GM10266 (cell line): ENCODE data around the gene PRRX2.

Experiments used
- DNase-seq: peaks from one replicate; pipeline ENCODE4 v3.0.0; 2012; ENCODE audit errors: extremely low spot score
- TF ChIP-seq, protein P1 (sequence below): IDR thresholded peaks from 2 replicates; pipeline ENCODE4 v1.5.1; 2012; ENCODE audit warnings: mild to moderate bottlenecking, low read depth; ENCODE audit not compliant: control insufficient read depth, insufficient read depth; ENCODE audit errors: missing control alignments

The PRRX2 gene

DNA sequence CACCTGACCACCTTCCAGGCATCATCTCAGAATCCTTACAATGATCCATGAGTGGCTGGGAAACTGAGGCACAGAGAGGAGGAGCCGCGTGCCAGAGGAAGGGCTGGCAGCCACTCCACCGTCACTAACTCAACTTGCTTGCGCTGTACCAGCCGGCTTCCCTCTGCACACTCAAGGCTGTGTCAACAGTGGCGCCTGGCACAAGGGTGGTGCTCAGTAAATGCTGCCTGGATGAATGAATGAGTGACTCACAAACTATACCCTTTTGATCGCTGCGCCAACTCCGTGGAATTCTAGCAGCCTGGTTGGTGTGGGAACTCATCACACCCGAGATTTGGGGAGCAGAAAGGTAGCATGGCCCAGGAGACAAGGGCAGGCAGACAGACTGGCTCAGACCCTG, 21.9 kb downstream of the PRRX2 start:
- TF ChIP-seq, protein P1, sequence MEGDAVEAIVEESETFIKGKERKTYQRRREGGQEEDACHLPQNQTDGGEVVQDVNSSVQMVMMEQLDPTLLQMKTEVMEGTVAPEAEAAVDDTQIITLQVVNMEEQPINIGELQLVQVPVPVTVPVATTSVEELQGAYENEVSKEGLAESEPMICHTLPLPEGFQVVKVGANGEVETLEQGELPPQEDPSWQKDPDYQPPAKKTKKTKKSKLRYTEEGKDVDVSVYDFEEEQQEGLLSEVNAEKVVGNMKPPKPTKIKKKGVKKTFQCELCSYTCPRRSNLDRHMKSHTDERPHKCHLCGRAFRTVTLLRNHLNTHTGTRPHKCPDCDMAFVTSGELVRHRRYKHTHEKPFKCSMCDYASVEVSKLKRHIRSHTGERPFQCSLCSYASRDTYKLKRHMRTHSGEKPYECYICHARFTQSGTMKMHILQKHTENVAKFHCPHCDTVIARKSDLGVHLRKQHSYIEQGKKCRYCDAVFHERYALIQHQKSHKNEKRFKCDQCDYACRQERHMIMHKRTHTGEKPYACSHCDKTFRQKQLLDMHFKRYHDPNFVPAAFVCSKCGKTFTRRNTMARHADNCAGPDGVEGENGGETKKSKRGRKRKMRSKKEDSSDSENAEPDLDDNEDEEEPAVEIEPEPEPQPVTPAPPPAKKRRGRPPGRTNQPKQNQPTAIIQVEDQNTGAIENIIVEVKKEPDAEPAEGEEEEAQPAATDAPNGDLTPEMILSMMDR, result no peak
- no peak for DNase-seq

DNA sequence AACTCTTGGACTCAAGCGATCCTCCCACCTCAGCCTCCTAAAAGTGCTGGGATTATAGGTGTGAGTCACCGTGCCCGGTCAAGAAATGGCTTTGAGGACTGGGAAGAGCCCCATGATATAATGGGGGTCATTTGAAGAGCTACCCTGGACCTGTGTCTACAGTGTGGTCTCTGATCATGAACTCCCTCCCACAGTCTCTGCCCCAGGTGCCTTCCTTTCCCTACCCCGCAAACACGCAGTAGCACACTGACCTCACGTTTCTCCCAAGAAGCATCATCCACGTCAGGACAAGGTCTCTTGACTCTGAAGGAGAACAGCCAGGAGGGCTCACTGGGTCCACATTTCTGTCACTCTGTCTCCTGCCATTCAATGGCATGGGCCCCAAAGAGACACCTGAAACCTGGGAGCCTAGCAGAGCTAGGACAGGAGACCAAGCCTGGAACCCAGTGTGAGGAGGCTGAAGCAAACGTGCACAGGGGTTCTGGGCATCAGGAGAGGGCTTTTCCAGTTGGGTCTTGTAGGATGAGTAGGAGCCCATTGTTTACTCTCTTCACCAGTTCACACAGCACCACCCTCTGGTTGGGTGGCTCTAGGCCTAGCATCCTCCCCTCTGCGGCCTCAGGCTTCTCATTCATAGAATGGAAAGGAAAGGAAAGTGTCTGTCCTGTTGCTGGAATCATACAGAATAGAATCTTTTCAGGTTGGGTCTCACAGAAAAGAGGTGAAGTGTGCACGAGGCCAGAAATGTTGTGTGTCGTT, 23.0 kb downstream of the PRRX2 start:
- no peak for DNase-seq
- TF ChIP-seq, protein P1, result no peak

DNA sequence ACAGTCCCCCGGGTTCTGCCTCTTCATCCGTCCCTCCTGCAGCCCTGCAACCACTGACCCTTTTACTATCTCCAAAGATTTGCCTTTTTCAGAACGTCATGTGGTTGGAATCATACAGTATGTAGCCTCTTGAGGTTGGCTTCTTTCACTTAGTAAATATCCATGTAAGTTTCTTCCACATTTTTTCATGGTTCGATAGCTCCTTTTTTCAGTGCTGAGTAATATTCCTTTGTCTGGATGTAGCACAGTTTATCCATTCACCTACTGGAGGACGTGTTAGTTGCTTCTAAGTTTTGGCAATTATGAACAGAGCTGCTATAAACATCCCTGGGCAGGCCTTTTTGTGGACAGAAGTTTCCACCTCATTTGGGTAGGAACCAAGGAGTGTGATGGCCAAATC, 27.1 kb downstream of the PRRX2 start:
- DNase-seq, result no peak

DNA sequence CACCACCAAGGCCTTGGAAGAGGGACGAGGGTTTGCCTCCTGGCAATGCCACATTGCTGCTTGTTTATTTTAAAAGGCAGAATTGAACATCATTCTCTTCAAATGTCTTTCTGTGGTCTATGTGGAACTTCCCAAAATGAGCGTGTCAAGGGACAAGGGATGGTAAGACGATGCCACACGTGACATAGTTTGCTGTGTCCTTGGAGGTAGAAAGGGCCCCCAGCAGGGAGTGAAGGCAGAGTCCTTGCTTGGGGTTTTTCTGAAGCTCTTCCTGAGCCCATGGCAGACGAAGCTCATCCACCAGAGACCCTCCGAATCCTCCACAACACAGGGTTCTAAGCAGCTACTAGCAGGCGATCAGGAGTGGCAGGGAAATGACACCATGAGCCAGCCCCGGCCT, 28.3 kb downstream of the PRRX2 start:
- no peak for DNase-seq

More for the DNA sequence above, 27.1 kb downstream of the PRRX2 start:
- TF ChIP-seq, protein P1, result no peak

DNA sequence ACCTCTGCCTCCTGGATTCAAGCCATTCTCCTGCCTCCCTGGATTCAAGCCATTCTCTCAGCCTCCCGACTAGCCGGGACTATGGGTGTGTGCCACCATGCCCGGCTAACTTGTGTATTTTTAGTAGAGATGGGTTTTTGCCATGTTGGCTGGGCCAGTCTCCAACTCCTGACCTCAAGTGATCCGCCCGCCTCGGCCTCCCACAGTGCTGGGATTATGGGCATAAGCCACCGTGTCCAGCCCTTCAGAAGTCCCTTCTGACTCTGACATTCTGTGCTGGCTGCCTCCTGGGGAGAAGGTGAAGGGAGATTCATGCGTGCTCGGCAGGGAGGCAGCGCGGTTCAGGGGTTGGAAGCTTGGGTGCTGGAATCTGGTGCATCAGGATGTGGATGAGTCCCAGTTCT, 28.8 kb downstream of the PRRX2 start:
- TF ChIP-seq, protein P1, result no peak
- no peak for DNase-seq

More for the DNA sequence above, 28.3 kb downstream of the PRRX2 start:
- TF ChIP-seq, protein P1, result no peak

DNA sequence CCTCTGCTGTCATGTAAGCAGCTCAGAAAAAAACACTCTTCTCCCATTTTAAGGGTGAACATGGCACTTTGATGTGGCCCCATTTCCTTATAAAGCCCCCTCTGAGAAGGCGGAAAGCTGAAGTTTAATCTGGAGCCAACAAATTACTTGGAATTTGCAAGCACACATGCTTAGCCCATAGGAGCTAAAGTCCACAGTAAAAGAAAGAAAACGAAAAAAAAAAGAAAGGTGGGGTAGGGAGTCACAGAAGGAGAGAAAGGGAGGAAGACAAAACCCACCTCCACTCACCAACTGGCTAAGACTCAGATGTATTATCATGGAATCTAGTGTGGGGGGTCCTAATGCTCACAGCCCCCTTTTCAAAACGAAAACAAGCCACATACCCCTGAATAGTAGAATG, 30.4 kb downstream of the PRRX2 start:
- TF ChIP-seq, protein P1, result no peak
- no peak for DNase-seq

DNA sequence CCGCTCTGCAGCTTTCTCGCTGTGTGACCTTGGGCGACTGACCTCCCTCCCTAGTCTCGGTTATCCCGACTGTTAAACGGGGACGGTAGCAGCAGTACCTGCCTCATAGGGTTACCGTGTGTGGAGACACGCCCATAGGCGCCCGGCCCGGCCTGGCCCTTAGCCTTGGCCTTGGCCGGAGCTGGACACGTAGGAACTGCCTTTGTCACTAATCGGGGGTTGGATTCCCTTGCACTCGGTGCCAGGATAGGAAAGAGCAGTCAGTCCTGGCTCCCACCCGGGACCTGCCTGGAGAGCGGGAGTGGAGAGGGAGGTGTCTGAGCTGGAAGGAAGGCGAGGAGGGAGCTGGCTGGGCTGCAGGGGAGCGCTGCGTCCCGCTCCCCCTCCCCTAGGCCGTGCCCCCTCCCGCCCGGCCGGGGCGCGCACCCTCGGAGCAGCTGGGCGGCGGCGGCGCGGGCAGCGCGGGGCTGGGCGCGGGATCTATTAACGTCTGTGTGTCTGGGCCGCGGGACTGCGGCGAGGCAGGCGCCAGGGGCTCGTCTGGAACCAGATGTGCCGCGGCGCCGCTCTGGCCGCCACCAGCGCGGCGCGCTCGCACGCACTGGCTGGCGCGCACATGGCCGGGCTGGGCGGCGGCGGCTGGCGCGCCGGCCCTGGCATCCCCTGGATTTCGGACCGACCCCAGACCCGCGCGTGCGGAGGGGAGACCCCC, 31.7 kb downstream of the PRRX2 start:
- no peak for DNase-seq
- TF ChIP-seq, protein P1, result no peak
